IMR-90 (cell line): ENCODE measurements around the gene PTGDS. TPM values are rescaled to one million over a fixed set of nuclear protein-coding genes. Genes with fewer than 3 reads are reported as not detected.

Experiments used
- ATAC-seq: fragments of 200-7000 bp; cut with Tn5 transposase; 2 replicates; pipeline ENCODE4 v1.9.1; 2020; ENCODE audit warnings: low read depth, mild to moderate bottlenecking, moderate library complexity
- BruUV-seq: library from RNA; stranded (reverse); fragments of 400-500 nt; replicated peaks from 2 replicates; lab custom pipeline; 2021; lab: Mats Ljungman, UMichigan
- CTCF ChIA-PET: fragments of 300-600 bp; formaldehyde crosslinking; extraction: SDS; loops from one replicate; lab custom pipeline; 2021; ENCODE audit warnings: antibody characterized with exemption; lab: Yijun Ruan, JAX
- POLR2A ChIA-PET: fragments of 300-600 bp; sonication (Branson Sonifier 250); formaldehyde crosslinking; loops from one replicate; lab custom pipeline; 2022; ENCODE audit warnings: antibody characterized with exemption; ENCODE audit not compliant: unreplicated experiment; lab: Charles Lee
- DNase-seq: peaks from one replicate; pipeline ENCODE4 v3.0.0; 2013
- H2AFZ ChIP-seq: replicated peaks from 2 replicates; pipeline ENCODE3; 2013; ENCODE audit warnings: low read length, mild to moderate bottlenecking; ENCODE audit not compliant: poor library complexity
- H2AK5ac ChIP-seq: 2 replicates; pipeline ENCODE4 v1.6.1; 2013; ENCODE audit warnings: low read depth, low read length, inconsistent platforms
- H2AK9ac ChIP-seq: replicated peaks from 2 replicates; pipeline ENCODE3; 2013; ENCODE audit warnings: mild to moderate bottlenecking, low read depth, low read length, moderate library complexity; ENCODE audit not compliant: poor library complexity
- H2BK120ac ChIP-seq: 2 replicates; pipeline ENCODE4 v1.6.1; 2013; ENCODE audit warnings: low read depth, low read length, inconsistent platforms
- H2BK15ac ChIP-seq: 3 replicates; pipeline ENCODE4 v1.6.1; 2013; ENCODE audit warnings: low read depth, low read length, inconsistent platforms
- H2BK20ac ChIP-seq: 2 replicates; pipeline ENCODE4 v1.6.1; 2013; ENCODE audit warnings: low read depth, mild to moderate bottlenecking, inconsistent platforms, low read length, moderate library complexity
- H2BK5ac ChIP-seq: 2 replicates; pipeline ENCODE4 v1.6.1; 2013; ENCODE audit warnings: mild to moderate bottlenecking, low read depth, low read length, inconsistent platforms; ENCODE audit not compliant: poor library complexity, severe bottlenecking
- H3K14ac ChIP-seq: replicated peaks from 2 replicates; pipeline ENCODE4 v1.6.1; 2013; ENCODE audit warnings: low read depth, low read length, inconsistent platforms
- H3K18ac ChIP-seq: 2 replicates; pipeline ENCODE4 v1.6.1; 2013; ENCODE audit warnings: low read depth, low read length, control low read depth
- H3K23ac ChIP-seq: 2 replicates; pipeline ENCODE4 v1.6.1; 2013; ENCODE audit warnings: low read depth, low read length, inconsistent platforms
- H3K27ac ChIP-seq: 2 replicates; pipeline ENCODE4 v1.5.1; 2013; ENCODE audit warnings: mild to moderate bottlenecking, control low read depth, low read length; ENCODE audit not compliant: insufficient read depth
- H3K27me3 ChIP-seq: 2 replicates; pipeline ENCODE4 v1.6.1; 2013; ENCODE audit warnings: low read length; ENCODE audit not compliant: control insufficient read depth, insufficient read depth
- H3K36me3 ChIP-seq: 2 replicates; pipeline ENCODE4 v1.6.1; 2013; ENCODE audit warnings: low read length, mixed read lengths; ENCODE audit not compliant: control insufficient read depth, insufficient read depth
- H3K4ac ChIP-seq: 2 replicates; pipeline ENCODE4 v1.6.1; 2013; ENCODE audit warnings: low read depth, low read length, inconsistent platforms
- H3K4me1 ChIP-seq: 2 replicates; pipeline ENCODE4 v1.6.1; 2013; ENCODE audit warnings: low read length, mixed read lengths; ENCODE audit not compliant: control insufficient read depth, insufficient read depth
- H3K4me2 ChIP-seq: 2 replicates; pipeline ENCODE4 v1.6.1; 2013; ENCODE audit warnings: low read depth, mild to moderate bottlenecking, control low read depth, low read length, moderate library complexity
- H3K4me3 ChIP-seq: 2 replicates; pipeline ENCODE4 v1.5.1; 2013; ENCODE audit warnings: low read depth, mild to moderate bottlenecking, control low read depth, low read length, moderate library complexity; ENCODE audit not compliant: insufficient read depth
- H3K56ac ChIP-seq: 2 replicates; pipeline ENCODE4 v1.6.1; 2013; ENCODE audit warnings: low read length, inconsistent platforms; ENCODE audit not compliant: insufficient read depth; ENCODE audit errors: extremely low read depth
- H3K79me1 ChIP-seq, 2 experiments: 2 replicates each; pipeline ENCODE4 v1.6.1; 2013; ENCODE audit warnings: low read length in 2 of 2, inconsistent platforms in 1 of 2, low read depth in 1 of 2
- H3K9ac ChIP-seq: 2 replicates; pipeline ENCODE4 v1.6.1; 2013; ENCODE audit warnings: low read depth, low read length, control low read depth
- H3K9me1 ChIP-seq: 2 replicates; pipeline ENCODE4 v1.6.1; 2013; ENCODE audit warnings: low read length, inconsistent platforms; ENCODE audit not compliant: insufficient read depth
- H3K9me3 ChIP-seq: 2 replicates; pipeline ENCODE4 v1.6.1; 2013; ENCODE audit warnings: low read length; ENCODE audit not compliant: control insufficient read depth, insufficient read depth
- H4K20me1 ChIP-seq: 2 replicates; pipeline ENCODE4 v1.6.1; 2013; ENCODE audit warnings: low read length, inconsistent platforms; ENCODE audit not compliant: insufficient read depth
- H4K5ac ChIP-seq: 2 replicates; pipeline ENCODE4 v1.6.1; 2013; ENCODE audit warnings: mild to moderate bottlenecking, low read depth, low read length, control low read depth
- H4K8ac ChIP-seq, 2 experiments: 2 replicates each; pipeline ENCODE4 v1.6.1; 2013; ENCODE audit warnings: low read depth in 2 of 2, low read length in 2 of 2, control low read depth in 1 of 2, inconsistent platforms in 1 of 2
- H4K91ac ChIP-seq: 2 replicates; pipeline ENCODE4 v1.6.1; 2013; ENCODE audit warnings: low read depth, low read length, inconsistent platforms; ENCODE audit not compliant: insufficient read depth
- BHLHE40 ChIP-seq: fragments of 150-350 bp; IDR thresholded peaks from 2 replicates; pipeline ENCODE4 v1.6.1; 2016; ENCODE audit warnings: mild to moderate bottlenecking, low read depth, low read length
- FOS ChIP-seq: fragments of 150-350 bp; IDR thresholded peaks from 2 replicates; pipeline ENCODE4 v1.6.1; 2016; ENCODE audit warnings: low read depth, low read length
- USF2 ChIP-seq: fragments of 150-350 bp; IDR thresholded peaks from 2 replicates; pipeline ENCODE4 v1.6.1; 2017; ENCODE audit warnings: mild to moderate bottlenecking, antibody characterized with exemption, low read length, low read depth
- WGBS, 2 experiments: methylation state at CpG; one replicate each; pipeline versions ENCODE4 v1.1.5 to v1.1.7; 2013; ENCODE audit warnings: missing lambda C conversion rate in 2 of 2; ENCODE audit not compliant: insufficient read length in 1 of 2; ENCODE audit errors: extremely low coverage in 2 of 2; 5-methylcytosine and 5-hydroxymethylcytosine counted together
- dilution Hi-C: fragments of 300-500 bp; cut with HindIII; formaldehyde crosslinking; loops from one replicate; pipeline ENCODE4 v1.14.3; 2018; ENCODE audit warnings: low sequenced_read_pairs; ENCODE audit not compliant: unreplicated experiment
- in situ Hi-C: fragments of 300-500 bp; cut with MboI; formaldehyde crosslinking; loops from 3 replicates; pipeline ENCODE4 v1.14.3; 2019; ENCODE audit warnings: low sequenced_read_pairs, inconsistent platforms, mixed read lengths
- intact Hi-C: fragments of 100-400 bp; cut with micrococcal nuclease; formaldehyde crosslinking; loops from 2 replicates; pipeline ENCODE4 v1.10.0; 2022
- polyA plus RNA-seq, 3 experiments: library from polyadenylated mRNA; depleted of rRNA; stranded (reverse); fragments of >200 nt; gene quantifications; 2 replicates each; pipeline ENCODE4 v1.2.3, GENCODE V29; 2012; ENCODE audit warnings: low replicate concordance in 1 of 3
- total RNA-seq: library from RNA; depleted of rRNA; stranded (reverse); fragments of >200 nt; gene quantifications from 2 replicates; pipeline ENCODE4 v1.2.3, GENCODE V29; 2012

The PTGDS gene
- total and polyA plus RNA-seq, 2 of the 4 experiments (the other 2 are of a cell fraction), result 1.2 TPM; not detected in 1

DNA sequence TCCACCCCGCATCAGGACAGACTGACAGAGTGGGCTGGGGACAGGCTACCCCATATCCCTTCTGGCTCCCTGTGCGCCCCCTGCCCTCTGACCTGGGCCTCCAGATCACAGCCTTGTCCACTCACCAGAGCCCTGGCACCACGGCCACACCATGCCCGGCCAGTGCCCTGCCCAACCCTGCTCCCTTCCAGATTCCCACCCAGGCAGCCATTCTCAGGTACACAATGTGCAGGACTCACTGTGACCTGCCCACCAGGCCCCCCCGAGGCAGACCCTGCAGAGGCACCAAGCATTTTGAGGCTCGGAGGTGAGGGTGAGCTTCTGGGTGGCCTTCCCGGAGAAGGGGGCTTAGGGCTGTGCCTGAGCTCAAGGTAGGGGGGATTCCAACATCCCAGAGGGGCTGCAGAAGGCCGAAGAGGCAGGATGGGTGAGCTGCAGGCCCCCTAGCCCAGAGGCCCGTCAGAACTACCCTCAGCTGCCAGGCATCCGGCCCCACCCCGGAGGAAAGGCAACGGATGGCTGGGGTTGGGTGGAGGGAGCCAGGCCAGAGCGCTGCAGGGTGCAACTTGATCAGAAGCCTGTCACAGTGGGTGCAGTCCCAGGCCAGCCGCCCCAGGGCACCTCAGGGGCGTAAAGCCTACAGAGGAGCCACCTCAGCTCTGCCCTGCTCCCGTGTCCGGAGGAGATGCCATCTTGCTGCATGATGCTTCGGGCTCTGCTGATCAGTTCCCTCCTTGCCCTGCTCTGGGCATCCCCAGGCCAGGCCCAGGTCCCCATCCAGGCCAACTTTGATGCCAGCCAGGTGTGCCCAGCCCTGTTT is 5.1 kb downstream of the PTGDS start, which contains the start of gene LCNL1:
LCNL1 (plus strand) TSS at position 762 of the 820 bp plus-strand sequence. CDS start 594 bp downstream, outside the sequence.
- Histone ChIP-seq H2AFZ (no peak within 1 kb of the TSS), H2AK5ac (no peak within 1 kb of the TSS), H3K9me3 (no peaks in the 10 kb centered on the region), H4K5ac (no peak within 1 kb of the TSS), H2BK15ac (no peak within 1 kb of the TSS), H2BK5ac (no peak within 1 kb of the TSS), H3K27me3 (peaks cover 38% of the 10 kb centered on the region), H3K9ac (no peak within 1 kb of the TSS), H3K18ac (no peak within 1 kb of the TSS), H3K56ac (no peak within 1 kb of the TSS), H4K20me1 (no peaks in the 10 kb centered on the region), H3K79me1 (no peaks in the 10 kb centered on the region), H3K4me3 (no peak within 1 kb of the TSS), H3K27ac (no peak within 1 kb of the TSS), H3K4me1 (peaks cover 1% of the 10 kb centered on the region; the same call in 1 of the 2 replicates), H3K14ac (no peak within 1 kb of the TSS), H4K91ac (no peak within 1 kb of the TSS), H4K8ac (no peak within 1 kb of the TSS), H2BK120ac (no peak within 1 kb of the TSS), H2AK9ac (peak within 1 kb of the TSS; percentile 37), H3K4ac (no peak within 1 kb of the TSS), H3K23ac (no peak within 1 kb of the TSS), H3K4me2 (no peak within 1 kb of the TSS), H2BK20ac (no peak within 1 kb of the TSS), H3K36me3 (no peaks in the 10 kb centered on the region), H3K9me1 (no peaks in the 10 kb centered on the region)
- POLR2A ChIA-PET, result no interaction called here
- DNase-seq, result no peak
- CTCF ChIA-PET, result interaction anchor here (1.2 kb wide), 1 partner anchor 34 kb away, joined by 4 read pairs; no protein-coding TSS in a partner anchor
- TF ChIP-seq BHLHE40 (no peak), USF2 (no peak), FOS (no peak)
- WGBS, 2 experiments, result 81% methylated on average over 4 of the region's 18 CpGs; no CpG with 5 or more reads in 1 of the 2 experiments
- dilution Hi-C loops, result no loop called here
- intact Hi-C loops, result no loop called here
- no TSS peak for BruUV-seq
- in situ Hi-C loops, result no loop called here
- no peak for ATAC-seq
